OCI-LY1 (cell line): Measurements from ENCODE around the gene RFPL1.
"Not testable (repeated sequence)": the region's sequence is repeated elsewhere in the genome, so short reads cannot be mapped to it uniquely, and the experiment has no call there.

Experiments
- EZH2 ChIP-seq: fragments of 200-600 bp; sonication (generic), shearing (Covaris generic); IDR thresholded peaks from 2 replicates; pipeline ENCODE4 v1.8.0; 2017; ENCODE audit warnings: borderline replicate concordance, mixed run types, mild to moderate bottlenecking, antibody characterized with exemption, low read length, moderate library complexity, mixed read lengths
- TF ChIP-seq, protein P1 (sequence below): fragments of 200-600 bp; sonication (generic), shearing (Covaris generic); IDR thresholded peaks from 2 replicates; pipeline ENCODE4 v1.5.1; 2017; ENCODE audit warnings: mild to moderate bottlenecking, antibody characterized with exemption, low read length, moderate library complexity, mixed read lengths

DNA sequence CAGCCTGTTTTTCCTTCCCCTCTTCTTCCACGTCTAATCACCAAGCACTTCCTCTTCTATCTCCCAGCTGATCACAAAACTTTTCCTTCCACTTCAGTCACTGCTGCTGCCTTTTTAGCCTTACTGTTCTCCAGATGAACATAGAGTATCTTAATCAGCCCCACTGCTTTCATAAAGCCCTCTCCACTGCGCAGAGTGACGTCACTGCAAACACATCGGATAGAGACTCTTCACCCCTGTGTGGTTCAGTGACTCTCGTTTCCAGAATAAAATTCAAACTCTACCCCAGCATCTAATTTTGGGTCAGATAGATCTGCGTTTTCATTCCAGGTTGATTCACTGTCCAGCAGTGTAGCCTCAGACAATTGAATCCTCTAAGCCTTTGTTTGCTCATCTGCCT, 36.8 kb upstream of the RFPL1 start:
- TF ChIP-seq, protein P1, sequence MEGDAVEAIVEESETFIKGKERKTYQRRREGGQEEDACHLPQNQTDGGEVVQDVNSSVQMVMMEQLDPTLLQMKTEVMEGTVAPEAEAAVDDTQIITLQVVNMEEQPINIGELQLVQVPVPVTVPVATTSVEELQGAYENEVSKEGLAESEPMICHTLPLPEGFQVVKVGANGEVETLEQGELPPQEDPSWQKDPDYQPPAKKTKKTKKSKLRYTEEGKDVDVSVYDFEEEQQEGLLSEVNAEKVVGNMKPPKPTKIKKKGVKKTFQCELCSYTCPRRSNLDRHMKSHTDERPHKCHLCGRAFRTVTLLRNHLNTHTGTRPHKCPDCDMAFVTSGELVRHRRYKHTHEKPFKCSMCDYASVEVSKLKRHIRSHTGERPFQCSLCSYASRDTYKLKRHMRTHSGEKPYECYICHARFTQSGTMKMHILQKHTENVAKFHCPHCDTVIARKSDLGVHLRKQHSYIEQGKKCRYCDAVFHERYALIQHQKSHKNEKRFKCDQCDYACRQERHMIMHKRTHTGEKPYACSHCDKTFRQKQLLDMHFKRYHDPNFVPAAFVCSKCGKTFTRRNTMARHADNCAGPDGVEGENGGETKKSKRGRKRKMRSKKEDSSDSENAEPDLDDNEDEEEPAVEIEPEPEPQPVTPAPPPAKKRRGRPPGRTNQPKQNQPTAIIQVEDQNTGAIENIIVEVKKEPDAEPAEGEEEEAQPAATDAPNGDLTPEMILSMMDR: not testable (repeated sequence)
- not testable (repeated sequence) for TF ChIP-seq EZH2
